Measurements from ENCODE around the gene APBA3. TPM values are rescaled to one million over a fixed set of nuclear protein-coding genes. Genes with fewer than 3 reads are reported as not detected.

APBA3 gene
- total and polyA plus RNA-seq, 2 experiments from 2014 or later = 17.2 to 31.8 TPM

DNA sequence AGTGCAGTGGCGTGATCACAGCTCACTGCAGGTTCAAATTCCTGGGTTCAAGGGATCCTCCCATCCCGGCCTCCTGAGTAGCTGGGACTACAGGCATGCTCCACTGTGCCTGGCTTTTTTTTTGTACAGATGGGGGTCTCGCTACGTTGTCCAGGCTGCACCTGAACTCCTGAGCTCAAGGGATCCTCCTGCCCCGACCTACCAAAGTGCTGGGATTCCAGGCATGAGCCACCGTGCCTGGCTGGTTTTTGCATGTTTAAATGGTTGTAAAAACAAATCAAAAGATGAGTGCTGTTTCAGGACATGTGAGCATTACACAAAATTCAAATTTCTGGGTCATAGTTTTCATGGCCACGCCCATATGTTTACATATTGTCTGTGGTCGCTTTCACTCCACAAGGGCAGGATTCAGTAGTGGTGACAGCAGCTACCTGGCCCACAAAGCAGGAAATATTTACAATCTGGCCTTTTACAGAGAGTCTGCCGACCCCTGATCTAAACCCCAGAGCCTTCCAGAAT is 19.4 kb upstream of the APBA3 start (continued):
- TF ChIP-seq, protein P1, sequence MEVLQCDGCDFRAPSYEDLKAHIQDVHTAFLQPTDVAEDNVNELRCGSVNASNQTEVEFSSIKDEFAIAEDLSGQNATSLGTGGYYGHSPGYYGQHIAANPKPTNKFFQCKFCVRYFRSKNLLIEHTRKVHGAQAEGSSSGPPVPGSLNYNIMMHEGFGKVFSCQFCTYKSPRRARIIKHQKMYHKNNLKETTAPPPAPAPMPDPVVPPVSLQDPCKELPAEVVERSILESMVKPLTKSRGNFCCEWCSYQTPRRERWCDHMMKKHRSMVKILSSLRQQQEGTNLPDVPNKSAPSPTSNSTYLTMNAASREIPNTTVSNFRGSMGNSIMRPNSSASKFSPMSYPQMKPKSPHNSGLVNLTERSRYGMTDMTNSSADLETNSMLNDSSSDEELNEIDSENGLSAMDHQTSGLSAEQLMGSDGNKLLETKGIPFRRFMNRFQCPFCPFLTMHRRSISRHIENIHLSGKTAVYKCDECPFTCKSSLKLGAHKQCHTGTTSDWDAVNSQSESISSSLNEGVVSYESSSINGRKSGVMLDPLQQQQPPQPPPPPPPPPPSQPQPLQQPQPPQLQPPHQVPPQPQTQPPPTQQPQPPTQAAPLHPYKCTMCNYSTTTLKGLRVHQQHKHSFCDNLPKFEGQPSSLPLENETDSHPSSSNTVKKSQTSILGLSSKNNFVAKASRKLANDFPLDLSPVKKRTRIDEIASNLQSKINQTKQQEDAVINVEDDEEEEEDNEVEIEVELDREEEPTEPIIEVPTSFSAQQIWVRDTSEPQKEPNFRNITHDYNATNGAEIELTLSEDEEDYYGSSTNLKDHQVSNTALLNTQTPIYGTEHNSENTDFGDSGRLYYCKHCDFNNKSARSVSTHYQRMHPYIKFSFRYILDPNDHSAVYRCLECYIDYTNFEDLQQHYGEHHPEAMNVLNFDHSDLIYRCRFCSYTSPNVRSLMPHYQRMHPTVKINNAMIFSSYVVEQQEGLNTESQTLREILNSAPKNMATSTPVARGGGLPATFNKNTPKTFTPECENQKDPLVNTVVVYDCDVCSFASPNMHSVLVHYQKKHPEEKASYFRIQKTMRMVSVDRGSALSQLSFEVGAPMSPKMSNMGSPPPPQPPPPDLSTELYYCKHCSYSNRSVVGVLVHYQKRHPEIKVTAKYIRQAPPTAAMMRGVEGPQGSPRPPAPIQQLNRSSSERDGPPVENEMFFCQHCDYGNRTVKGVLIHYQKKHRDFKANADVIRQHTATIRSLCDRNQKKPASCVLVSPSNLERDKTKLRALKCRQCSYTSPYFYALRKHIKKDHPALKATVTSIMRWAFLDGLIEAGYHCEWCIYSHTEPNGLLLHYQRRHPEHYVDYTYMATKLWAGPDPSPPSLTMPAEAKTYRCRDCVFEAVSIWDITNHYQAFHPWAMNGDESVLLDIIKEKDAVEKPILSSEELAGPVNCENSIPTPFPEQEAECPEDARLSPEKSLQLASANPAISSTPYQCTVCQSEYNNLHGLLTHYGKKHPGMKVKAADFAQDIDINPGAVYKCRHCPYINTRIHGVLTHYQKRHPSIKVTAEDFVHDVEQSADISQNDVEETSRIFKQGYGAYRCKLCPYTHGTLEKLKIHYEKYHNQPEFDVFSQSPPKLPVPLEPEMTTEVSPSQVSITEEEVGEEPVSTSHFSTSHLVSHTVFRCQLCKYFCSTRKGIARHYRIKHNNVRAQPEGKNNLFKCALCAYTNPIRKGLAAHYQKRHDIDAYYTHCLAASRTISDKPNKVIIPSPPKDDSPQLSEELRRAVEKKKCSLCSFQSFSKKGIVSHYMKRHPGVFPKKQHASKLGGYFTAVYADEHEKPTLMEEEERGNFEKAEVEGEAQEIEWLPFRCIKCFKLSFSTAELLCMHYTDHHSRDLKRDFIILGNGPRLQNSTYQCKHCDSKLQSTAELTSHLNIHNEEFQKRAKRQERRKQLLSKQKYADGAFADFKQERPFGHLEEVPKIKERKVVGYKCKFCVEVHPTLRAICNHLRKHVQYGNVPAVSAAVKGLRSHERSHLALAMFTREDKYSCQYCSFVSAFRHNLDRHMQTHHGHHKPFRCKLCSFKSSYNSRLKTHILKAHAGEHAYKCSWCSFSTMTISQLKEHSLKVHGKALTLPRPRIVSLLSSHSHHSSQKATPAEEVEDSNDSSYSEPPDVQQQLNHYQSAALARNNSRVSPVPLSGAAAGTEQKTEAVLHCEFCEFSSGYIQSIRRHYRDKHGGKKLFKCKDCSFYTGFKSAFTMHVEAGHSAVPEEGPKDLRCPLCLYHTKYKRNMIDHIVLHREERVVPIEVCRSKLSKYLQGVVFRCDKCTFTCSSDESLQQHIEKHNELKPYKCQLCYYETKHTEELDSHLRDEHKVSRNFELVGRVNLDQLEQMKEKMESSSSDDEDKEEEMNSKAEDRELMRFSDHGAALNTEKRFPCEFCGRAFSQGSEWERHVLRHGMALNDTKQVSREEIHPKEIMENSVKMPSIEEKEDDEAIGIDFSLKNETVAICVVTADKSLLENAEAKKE (CRISPR knock-in tag; IDR thresholded peaks at IDR 0.05) = no peak
- no peak for TF ChIP-seq NANOG (IDR thresholded peaks at IDR 0.05; ENCODE audit: borderline replicate concordance)

DNA sequence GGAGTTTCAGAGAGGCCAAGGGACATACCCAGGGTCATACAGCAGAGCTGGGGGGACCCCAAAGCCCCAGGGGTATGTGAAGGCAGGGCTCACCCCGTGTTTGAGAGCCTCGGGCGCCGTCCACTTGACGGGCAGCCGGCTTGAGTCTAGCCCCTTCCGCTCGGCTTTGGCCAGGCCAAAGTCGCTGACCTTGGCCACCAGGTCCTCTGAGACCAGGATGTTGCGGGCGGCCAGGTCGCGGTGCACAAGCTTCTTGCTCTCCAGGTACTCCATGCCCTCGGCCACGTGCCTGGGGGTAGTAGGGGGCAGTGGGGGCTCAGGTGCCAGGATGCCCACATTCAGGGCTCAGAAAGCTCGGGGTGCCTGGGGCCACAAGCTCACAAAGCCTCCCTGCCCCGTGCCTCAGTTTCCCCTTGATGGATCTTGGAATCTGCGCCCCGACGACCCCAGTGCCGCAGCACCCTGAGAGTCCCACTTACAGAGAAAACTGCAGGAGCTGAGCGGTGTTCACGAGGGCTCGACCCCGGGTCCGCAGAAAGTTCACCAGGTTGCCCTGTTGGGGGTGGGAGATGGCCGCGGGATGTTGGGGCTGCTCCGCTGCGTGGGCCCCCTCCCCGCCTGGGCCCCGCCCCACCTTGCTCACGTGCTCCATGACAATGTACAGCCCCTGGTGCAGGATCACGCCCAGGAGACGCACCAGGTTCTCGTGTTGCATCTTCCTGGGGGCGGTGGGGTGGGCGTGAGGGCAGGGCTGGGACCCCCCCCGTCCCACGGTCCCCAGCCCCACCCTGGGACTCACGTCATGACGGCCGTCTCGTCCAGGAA is 17.6 kb upstream of the APBA3 start:
- peaks cover 2% of the 10 kb centered on the region; the same call in 1 of the 3 replicates for H3K4me1 Mint-ChIP-seq
- no peak overlapping the region for H3K4me3 Mint-ChIP-seq
- H3K36me3 Mint-ChIP-seq (ENCODE audit: low read depth) = peaks cover 29% of the 10 kb centered on the region
- H3K79me2 ChIP-seq (replicated peaks; ENCODE audit: insufficient read depth) = no peaks in the 10 kb centered on the region
- peaks cover 29% of the 10 kb centered on the region for H3K9me3 Mint-ChIP-seq
- ATAC-seq (no peak), DNase-seq (ENCODE audit: low spot score) (no peak)
- H3K4me1 ChIP-seq (ENCODE audit: insufficient read depth) = no peaks in the 10 kb centered on the region
- H3K27me3 Mint-ChIP-seq (ENCODE audit: insufficient read depth, low read depth, poor library complexity) = peaks cover 9% of the 10 kb centered on the region
- H3K4me2 ChIP-seq = no peak overlapping the region
- H3K27ac Mint-ChIP-seq = no peak overlapping the region
- no peaks in the 10 kb centered on the region for H3K27me3 ChIP-seq (ENCODE audit: insufficient read depth)
- H4K20me1 ChIP-seq (replicated peaks; ENCODE audit: insufficient read depth) = no peaks in the 10 kb centered on the region
- no peak overlapping the region for H2AFZ ChIP-seq
- no peak overlapping the region for H3K27ac ChIP-seq (ENCODE audit: low read depth)
- peaks cover 4% of the 10 kb centered on the region; the same call in 1 of the 2 replicates for H3K36me3 ChIP-seq (ENCODE audit: insufficient read depth)
- no peaks in the 10 kb centered on the region for H3F3A ChIP-seq (replicated peaks; ENCODE audit: low read depth)
- H3K4me3 ChIP-seq = no peak overlapping the region
- no peaks in the 10 kb centered on the region for H3K9me2 ChIP-seq (ENCODE audit: insufficient read depth)
- TF ChIP-seq, protein P2, sequence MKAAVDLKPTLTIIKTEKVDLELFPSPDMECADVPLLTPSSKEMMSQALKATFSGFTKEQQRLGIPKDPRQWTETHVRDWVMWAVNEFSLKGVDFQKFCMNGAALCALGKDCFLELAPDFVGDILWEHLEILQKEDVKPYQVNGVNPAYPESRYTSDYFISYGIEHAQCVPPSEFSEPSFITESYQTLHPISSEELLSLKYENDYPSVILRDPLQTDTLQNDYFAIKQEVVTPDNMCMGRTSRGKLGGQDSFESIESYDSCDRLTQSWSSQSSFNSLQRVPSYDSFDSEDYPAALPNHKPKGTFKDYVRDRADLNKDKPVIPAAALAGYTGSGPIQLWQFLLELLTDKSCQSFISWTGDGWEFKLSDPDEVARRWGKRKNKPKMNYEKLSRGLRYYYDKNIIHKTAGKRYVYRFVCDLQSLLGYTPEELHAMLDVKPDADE (IDR thresholded peaks at IDR 0.05) = no peak
- TF ChIP-seq JUNB (IDR thresholded peaks at IDR 0.05; ENCODE audit: unreplicated experiment) = no peak
- no peak for TF ChIP-seq ZNF331 (CRISPR knock-in tag; IDR thresholded peaks at IDR 0.05; ENCODE audit: low read depth)
- TF ChIP-seq CREB1 (CRISPR knock-in tag; IDR thresholded peaks at IDR 0.05; ENCODE audit: low read depth) = no peak
- TF ChIP-seq STAT1 (IDR thresholded peaks at IDR 0.05; ENCODE audit: unreplicated experiment) = no peak
- no peak for TF ChIP-seq EZH2 (IDR thresholded peaks at IDR 0.05; ENCODE audit: low read depth, unreplicated experiment)
- TF ChIP-seq, protein P3, sequence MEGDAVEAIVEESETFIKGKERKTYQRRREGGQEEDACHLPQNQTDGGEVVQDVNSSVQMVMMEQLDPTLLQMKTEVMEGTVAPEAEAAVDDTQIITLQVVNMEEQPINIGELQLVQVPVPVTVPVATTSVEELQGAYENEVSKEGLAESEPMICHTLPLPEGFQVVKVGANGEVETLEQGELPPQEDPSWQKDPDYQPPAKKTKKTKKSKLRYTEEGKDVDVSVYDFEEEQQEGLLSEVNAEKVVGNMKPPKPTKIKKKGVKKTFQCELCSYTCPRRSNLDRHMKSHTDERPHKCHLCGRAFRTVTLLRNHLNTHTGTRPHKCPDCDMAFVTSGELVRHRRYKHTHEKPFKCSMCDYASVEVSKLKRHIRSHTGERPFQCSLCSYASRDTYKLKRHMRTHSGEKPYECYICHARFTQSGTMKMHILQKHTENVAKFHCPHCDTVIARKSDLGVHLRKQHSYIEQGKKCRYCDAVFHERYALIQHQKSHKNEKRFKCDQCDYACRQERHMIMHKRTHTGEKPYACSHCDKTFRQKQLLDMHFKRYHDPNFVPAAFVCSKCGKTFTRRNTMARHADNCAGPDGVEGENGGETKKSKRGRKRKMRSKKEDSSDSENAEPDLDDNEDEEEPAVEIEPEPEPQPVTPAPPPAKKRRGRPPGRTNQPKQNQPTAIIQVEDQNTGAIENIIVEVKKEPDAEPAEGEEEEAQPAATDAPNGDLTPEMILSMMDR (conservative IDR thresholded peaks at IDR 0.05; ENCODE audit: low read depth in 2 of 2) = no peak
- no peak for TF ChIP-seq ZNF114 (CRISPR knock-in tag; IDR thresholded peaks at IDR 0.05)
- no peak for TF ChIP-seq EZH2phosphoT487 (IDR thresholded peaks at IDR 0.05; ENCODE audit: unreplicated experiment)

Measured in GM23338 (cell line).